ENCODE results near the gene SLC7A9.
"Not testable (repeated sequence)": the region's sequence is repeated elsewhere in the genome, so short reads cannot be mapped to it uniquely, and the experiment has no call there.

SLC7A9 gene

DNA sequence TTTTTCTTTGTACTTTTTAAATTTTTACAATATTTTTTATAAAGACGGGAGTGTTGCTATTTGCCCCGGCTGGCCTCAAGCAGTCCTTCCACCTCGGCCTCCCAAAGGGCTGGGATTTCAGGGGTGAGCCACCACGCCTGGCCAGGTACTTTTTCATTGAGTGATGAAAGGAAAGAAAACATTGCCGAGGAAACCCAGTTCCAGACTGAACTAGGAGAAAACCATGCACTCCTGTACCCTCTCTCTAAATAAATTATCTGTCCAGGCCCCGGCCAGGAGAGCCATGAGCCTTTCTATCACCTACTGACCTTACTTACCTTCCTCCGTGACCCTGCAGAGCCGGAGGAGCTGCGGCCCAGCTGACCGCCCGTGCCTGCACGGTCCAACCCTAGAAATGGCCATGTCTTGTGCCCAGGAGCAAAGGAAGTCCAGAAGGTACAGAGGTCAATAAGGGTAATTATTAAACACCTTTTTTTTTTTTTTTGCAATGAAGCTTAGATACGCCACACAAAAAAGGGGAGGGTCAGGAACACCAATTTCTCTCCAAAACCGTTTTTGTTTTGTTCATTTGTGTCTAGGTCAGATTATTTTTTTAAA is at the start of gene SLC7A9:
Gene SLC7A9, minus strand, starts transcription at position 399 of the 597 bp plus-strand sequence. CDS start 1,233 bp downstream, outside the sequence.
- DNase-seq = no peak

DNA sequence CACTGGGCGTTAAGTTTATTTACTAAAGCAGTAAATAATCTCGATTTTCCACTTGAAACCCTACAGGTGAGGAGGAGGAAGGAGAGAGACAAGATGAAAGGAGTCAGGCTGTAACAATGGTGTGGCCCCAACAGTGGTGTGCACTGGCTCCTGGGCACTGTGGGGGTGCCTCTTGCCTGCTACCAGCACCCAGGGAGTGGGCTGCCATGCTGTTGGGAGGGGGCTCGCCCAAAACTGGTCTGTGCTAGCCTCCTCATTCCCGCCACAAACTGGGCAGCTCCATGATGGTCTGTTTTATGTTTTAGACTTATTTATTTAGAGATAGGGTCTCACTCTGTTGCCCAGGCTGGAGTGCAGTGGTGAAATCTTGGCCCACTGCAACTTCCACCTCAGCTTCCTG is 49.8 kb upstream of the SLC7A9 start:
- DNase-seq = no peak

DNA sequence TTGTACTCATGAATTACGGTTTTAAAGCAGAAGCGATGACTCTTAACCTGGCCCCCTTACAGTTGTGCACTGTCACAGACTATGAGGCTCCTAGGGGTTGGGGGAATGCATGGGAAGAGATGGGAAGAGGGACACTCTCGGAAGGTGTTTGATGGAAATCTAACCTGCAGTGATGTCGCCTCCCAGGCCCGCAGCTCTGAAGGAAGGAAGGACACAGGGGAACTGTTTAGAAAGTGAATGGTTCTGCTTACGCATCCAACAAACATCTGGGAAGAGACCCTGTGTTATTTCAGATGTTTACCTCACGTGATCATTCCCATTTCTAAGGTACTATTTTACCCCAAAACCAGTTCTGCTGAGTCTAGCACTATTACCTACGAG is 48.0 kb upstream of the SLC7A9 start:
- no peak for DNase-seq

DNA sequence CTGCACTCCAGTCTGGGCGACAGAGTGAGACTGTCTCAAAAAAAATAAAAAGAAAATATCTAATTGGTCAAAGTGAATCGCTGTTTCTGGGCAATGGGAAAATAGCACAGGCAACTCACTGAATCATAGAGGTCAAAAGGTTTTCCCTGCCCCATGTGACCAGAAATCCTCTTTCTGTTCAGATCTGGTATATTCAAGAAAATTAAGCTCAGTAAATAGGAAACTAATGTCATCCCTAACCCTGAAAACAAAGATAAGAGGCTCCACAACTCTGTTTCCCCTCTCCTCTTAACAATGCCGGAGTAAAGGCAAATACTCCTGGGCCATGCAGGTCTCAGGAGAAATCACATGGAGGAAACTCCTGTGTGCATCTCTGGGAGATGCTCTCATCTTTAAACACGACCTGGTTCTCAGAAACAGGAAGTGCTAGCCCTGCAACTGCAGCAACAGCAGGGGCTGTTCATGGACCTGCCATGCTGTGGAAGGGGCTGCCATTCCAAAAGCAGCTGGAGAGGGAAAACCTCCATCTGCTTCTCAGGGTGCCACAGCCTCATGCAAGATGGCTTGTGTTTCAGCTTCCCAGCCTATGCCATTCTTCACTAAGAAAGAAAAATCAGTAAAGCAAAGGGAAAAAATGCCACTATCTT is 47.5 kb upstream of the SLC7A9 start:
- DNase-seq = no peak

DNA sequence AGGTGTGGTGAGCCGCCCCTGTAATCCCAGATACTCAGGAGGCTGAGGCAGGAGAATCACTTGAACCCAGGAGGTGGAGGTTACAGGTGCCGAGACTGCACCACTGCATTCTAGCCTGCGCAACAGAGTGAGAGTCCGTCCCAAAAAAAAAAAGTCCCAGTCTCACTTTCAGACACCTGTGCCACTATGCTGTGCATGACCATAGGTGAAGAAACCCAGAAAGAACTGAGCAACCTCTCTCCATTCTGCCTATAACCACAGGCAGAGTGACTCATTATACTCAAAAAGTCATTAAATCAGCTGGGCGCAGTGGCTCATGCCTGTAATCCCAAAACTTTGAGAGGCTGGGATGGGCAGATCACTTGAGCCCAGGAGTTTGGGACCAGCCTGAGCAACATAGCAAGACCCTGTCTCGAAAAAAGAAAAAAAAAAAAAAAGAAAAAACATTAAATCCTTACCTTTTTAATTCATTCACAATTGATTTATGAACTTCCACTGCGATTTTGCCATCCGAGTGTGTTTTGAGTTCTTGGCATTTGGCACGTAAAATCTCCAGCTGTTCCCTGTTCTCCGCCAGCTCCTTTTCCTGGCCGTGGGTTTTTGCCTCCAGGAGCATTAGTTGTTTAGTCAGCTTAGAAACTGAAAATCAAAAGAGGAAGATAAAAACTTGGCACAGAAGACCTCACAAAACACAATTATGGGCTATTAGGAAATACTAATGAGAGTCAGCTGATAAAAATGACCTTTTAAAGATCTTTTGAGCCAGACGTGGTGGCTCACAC is 45.5 kb upstream of the SLC7A9 start:
- DNase-seq = no peak

DNA sequence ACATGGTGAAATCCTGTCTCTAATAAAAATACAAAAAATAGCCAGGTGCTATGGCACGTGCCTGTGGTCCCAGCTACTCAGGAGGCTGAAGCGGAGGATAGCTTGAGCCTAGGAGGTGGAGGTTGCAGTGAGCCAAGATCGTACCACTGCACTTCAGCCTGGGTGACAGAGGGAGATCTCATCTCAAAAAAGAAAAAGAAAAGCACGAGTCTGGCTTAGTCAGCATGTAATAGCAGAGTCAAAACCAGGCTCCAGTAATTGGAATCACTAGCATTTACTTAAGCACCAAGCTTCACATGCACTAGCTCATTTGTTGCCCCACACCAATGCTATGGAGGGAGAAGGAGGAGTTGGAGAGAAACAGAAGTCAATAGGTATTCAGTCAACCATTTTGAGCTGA is 41.9 kb upstream of the SLC7A9 start:
- no peak for DNase-seq

DNA sequence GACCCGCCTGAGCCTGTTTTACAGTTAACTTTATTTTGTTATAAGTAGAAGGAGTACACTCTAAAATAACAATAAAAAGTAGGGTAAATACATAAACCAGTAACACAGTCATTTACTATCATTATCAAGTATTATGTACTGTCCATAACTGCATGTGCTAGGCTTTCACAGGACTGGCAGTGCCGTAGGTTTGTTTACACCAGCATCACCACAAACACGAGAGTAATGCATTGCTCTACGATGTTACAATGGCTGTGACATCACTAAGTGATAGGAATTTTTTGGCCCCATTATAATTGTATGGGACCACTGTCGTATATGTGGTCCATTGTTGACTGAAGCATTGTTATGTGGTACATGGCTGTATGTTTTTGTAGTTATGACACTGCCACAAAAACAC is 41.3 kb upstream of the SLC7A9 start:
- no peak for DNase-seq

DNA sequence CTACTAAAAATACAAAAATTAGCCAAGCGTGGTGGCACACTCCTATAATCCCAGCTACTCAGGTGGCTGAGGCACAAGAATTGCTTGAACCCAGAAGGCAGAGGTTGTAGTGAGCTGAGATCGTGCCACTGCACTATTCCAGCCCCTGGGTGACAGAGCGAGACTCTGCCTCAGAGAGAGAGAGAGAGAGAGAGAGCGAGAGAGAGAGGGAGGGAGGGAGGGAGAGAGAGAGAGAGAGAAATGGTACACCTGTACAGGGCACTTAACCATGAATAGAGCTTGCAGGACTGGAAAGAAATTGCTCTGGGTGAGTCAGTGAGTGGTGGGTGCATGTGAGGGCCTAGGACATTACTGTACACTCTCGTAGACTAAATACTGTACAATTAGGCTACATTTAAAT is 40.5 kb upstream of the SLC7A9 start:
- peak; percentile 13 for DNase-seq

DNA sequence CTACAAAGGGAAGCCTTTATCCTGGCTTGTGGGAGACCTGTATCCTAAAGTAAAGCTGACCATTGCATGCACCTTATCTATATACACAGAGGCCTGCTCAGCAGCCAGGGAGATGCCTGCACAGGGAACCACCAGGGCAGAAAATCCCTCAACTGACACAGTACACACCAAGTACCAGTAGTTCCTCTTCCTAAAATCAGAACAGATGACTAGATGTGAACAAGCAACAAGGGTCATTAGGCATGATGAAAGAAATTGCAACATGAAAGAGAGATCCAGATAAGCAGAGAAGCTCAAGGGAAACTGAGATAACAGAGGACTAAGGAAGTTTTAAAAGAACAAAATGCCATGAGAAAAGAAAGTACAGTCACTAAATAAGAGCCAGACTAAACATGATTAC is 39.7 kb upstream of the SLC7A9 start:
- DNase-seq = no peak

DNA sequence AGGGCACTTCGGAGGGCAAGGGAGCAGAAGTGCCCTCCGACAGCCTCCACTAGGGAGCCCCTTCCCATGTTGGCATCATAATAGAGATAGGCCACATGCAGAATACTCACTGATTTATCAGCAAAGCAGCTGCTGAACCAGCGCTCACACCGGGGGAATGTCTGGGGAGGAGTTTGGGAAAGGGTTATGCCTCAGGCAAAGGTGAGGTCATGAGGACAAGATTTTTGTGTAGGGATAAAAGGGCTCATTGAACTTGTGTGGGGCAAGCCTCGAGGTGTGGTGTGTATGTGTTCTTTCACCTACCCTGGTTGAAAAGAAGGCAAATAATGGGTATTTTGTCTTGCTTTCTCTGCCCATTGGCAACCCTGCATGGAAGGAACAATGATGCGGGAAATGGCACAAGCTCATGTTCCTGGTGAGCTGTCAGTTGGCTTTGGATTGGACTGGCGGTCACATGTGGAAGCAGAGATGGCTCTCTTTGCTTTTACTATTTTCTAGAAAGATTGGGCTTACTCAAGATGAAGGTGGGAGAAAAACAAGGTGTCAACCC is 39.1 kb upstream of the SLC7A9 start:
- no peak for DNase-seq

DNA sequence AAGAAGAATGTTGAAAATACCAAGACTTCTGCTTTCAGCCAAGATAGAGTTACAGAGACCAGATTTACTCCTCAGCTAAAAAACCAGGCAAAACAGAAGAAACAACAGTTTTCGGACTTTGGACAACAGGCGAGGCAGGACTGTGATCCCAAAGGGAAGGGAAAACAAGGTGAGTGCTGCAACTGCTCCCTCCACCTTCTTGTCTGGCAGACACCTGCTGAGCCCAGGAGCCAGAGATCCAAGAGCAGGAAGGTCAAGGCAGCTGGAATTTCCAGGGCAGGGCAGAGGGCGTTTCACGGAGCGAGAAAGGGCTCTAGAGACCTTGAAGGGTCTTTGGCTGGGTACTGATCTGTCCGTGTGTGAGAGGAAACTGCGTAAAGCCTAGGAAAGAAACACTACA is 32.9 kb upstream of the SLC7A9 start:
- no peak for DNase-seq

DNA sequence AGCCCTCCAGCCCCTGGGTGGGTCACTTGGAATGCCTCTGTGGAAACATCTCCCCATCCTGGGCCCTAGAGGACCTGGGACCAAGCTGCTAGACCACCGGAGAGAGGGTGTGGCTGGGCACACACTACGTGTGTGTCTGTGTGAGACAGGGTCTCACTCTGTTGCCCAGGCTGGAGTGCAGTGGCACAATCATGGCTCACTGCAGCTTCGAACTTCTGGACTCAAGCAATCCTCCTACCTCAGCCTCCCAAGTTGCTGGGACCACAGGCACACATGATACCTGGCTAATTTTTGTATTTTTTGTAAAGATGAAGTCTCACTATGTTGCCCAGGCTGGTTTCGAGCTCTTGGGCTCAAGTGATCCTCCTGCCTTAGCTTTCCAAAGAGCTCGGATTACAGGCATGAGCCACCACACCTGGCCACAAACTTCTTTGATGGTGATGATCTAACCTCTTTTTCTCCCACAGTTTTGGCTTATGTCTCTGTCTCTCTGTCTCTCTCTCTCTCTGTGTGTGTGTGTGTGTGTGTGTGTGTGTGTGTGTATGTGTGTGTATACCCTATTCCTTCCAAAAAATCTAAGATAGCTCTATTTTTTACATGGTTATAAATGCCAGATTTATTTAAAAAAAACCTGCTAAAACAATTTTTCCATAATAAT is 32.1 kb upstream of the SLC7A9 start:
- peak; percentile 52 for DNase-seq

DNA sequence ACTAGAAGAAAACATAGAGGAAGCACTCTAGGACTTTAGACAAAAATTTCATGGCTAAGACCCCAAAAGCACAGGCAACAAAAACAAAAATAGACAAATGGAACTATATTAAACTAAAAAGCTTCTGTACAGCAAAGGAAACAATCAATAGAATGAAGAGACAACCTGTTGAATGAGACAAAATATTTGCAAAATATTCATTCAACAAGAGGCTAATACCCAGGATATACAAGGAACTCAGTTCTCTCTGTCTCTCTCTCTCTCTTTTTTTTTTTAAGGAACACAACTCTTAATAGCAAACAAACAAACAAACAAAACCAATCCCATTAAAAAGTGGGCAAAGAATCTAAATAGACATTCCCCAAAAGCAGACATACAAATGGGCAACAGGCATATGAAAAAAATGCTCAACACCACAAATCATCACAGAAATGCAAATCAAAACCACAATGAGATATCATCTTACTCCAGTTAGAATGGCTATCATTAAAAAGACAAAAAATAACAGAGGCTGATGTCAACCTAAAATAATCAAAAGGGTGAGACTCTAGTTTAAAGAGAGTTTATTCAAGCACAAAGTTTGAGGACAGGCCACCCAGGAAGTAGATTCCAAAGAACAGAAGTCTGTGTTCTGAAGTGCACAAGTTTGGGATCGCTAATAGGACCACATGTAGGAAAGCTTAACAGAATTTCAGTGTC is 27.1 kb upstream of the SLC7A9 start:
- DNase-seq = no peak

DNA sequence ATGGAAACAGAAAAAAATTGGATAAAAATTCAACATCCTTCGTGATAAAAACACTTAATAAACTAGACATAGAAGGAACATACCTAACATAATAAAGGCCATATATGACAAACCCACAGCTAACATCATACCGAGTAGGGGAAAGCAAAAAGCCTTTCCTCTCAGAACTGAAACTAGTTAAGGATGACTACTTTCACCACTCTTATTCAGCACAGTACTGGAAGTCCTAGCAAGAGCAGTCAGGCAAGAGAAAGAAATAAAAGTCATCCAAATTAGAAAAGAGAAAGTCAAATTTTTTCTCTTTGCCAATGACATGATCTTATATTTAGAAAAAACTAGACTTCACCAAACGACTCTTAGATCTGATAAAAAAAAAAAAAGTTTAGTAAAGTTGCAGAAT is 25.8 kb upstream of the SLC7A9 start:
- DNase-seq = no peak

DNA sequence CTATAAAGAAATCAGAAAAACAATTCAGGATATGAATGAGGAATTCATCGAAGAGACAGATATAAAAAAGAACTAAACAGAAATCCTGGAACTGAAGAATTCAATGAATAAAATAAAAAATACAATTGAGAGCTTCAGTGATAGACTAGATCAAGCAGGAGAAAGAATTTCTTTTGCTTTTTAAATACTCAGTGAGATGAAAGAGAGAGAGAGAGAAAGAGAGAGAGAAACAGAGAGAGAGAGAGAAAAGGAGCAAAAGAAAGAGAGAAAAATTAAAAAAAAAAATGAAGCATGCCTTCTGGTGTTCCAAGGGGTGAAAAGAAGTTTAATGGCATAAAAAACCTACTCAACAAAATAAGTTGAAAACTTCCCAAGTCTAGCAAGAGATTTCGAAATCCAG is 22.0 kb upstream of the SLC7A9 start:
- DNase-seq = no peak

DNA sequence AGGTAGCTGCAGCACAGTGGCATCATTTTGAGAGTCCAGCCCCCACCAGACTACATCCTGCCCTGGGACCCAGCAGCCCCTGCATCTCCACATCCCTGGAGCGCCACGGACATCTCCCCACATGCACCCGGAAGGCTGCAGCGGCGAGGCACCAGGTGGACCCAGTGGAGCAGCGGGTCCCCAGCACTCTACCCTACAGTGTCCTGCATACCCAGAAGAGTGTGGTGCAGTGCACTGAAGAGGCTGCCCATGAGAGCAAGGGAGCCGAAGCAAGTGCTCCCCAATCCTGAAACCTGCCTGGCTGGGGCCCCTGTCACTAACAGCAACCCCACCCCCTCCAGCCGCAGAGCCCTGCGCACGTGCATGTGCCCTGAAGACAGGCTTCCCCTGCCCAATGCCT is 21.3 kb upstream of the SLC7A9 start:
- no peak for DNase-seq

DNA sequence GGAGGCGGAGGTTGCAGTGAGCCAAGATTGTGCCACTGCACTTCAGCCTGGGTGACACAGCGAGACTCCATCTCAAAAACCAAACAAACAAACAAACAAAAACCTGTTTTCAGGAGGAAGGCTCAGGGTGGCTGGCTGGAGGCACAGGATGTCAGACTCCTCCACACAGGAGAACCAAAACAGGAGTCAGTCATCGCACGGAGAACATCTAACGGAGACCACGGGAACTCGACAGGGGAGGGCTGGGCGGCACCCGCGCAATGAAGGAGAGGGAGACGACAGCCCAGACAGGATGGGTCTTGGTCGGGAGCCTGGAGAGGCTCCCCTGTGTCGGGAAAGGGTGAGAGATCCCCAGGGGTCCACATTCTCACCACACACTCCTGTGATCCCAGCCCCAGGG is 20.8 kb upstream of the SLC7A9 start:
- DNase-seq = no peak

DNA sequence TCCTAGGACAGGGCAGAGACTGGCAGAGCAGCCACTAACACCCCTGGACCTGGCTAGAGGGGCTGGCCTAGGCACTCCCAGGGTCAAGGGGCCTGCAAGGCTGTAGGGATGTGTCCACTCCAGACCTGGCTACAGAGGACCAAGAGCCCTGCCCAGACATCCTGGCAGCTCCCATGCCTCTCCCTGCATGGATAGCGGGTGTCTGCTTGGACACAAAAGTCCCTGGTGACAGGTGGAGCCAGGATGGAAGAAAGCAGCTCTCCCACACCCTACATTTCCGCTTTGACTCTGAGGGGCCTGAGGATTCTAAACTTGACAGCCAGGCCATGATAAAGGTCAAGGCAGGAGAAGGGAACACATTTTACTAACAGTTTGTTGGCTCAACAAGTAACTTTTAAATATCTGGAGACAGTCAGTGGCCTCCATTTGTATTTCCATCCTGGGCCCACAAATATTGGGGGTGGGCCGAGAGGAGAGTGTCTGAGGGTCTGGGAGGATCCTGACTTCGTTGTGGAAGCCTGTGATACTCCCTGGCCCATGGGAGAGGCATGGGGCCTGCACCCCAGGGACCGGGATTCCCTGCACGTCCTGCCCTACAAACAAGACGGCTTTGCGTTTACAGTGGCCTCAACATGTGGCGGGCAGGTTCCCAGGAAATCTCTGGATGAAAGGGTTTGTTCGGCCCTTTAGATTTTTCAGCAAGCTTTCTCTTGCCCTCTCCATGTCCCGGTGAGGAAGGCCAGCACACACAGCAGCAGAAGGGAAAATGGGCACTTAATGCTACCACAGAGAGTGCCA is 19.8 kb upstream of the SLC7A9 start:
- DNase-seq = no peak

DNA sequence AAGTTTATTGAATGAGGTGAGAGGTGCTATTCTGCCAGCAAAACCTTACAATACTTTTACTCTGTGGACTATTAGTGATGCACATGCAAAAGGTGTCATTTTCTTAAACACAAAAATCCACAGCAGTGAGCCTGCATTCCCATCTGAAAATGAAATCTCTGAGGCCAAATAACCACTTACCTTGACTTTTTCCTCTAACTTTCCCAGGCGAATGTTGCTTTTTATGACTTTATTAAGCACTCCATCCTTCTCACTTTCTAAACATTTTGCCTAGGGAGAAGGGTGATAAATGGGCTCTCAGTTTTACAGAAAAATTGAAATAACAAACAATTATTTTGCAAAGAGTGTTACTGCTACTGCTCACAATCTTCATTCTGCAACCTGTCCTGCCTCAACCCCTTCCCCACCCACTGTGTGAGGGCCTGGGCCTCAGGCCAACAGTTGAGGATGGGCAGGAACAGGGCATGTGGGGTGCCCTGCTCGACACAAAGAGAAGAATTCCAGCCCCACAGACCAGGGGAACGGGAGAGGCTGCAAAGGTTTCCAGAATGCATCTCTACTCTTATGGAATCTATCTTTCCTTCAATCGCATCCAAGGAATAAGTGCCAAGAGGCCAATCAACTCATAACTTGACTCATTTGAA is 18.1 kb upstream of the SLC7A9 start:
- DNase-seq = no peak

DNA sequence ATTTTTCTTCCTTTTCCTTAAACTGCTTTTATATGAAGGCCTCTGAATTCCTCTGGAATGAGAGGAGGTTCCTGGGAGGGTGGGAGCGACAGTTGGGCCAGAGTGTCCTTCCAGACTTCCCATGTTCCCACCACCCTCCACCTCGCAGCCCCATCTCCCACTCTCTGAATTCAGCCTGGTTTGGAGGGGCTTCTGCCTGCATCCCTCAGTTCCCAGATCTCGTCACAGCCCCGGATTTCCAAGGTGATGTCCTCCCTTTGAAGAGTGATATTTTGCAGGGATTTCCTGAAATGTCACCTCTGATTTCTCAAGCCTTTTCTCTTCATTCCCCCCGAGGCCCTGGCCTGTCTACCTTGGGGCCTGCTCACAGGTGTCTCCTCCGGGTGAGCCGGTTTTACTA is 16.7 kb upstream of the SLC7A9 start:
- no peak for DNase-seq

DNA sequence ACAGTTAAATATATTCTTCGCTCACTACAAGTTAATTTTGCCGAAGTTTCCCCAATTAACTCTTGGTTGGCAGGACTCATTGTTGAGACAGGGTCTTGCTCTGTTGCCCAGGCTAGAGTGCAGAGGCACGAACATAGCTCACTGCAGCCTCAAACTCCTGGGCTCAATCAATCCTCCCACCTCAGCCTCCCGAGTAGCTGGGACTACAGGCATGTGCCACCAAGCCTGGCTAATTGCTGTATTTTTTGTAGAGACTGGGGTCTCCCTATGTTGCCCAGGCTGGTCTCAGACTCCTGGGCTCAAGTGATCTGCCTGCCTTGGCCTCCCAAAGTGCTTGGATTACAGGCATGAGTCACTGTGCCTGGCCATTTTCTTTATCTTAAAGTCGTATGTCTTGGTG is 15.7 kb upstream of the SLC7A9 start:
- DNase-seq = not testable (repeated sequence)

DNA sequence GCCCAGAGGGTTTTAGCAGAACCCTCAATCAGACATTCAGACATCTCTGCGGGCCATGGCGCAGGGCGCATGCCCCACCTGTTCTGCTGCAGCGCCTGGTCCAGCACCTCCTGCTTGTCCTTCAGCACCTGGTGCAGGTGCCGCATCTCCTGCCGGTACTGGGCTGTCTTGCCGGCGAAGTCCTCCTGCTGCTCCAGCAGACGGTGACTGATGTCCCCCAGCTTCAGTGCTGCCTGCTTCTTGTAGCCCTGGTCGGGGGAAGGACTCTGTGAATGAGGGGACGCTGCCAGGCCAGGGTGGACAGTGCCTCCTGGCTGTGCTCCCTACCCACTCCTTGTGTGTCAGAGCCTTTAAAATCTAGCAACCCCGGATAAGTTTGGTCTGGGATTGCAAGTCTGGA is 12.2 kb upstream of the SLC7A9 start:
- no peak for DNase-seq

All from NCI-H510A treated with DMSO at 0.1 percent for 48 hours (cell line).